AG04450 (cell line): Measurements from ENCODE around the gene TRIM15. TPM values are rescaled to one million over a fixed set of nuclear protein-coding genes. Genes with fewer than 3 reads are reported as not detected.
"Not testable (repeated sequence)": the region's sequence is repeated elsewhere in the genome, so short reads cannot be mapped to it uniquely, and the experiment has no call there.

ENCODE experiments used
- CTCF ChIA-PET: fragments of 300-600, 350-600 bp; formaldehyde crosslinking; extraction: SDS; loops from one replicate; lab custom pipeline; 2022; ENCODE audit warnings: antibody characterized with exemption, inconsistent platforms; lab: Charles Lee
- POLR2A ChIA-PET: fragments of 350-600 bp; formaldehyde crosslinking; extraction: SDS; loops from one replicate; lab custom pipeline; 2021; ENCODE audit warnings: antibody characterized with exemption, inconsistent platforms; lab: Yijun Ruan, JAX
- DNase-seq: peaks from one replicate; pipeline ENCODE4 v3.0.0-alpha.2; 2011; ENCODE audit warnings: low read depth, low spot score
- H3K27ac ChIP-seq: one replicate; pipeline ENCODE4 v1.5.1; 2012; ENCODE audit warnings: low read depth, low read length, control low read depth
- H3K27me3 ChIP-seq: one replicate; pipeline ENCODE4 v1.6.0; 2012; ENCODE audit warnings: low read length; ENCODE audit not compliant: control insufficient read depth, insufficient read depth
- H3K4me3 ChIP-seq: 2 replicates; pipeline ENCODE4 v1.5.1; 2011; ENCODE audit warnings: mild to moderate bottlenecking, low read depth, low read length, control low read depth
- H3K9me3 ChIP-seq: 2 replicates; pipeline ENCODE4 v1.5.1; 2012; ENCODE audit warnings: low read length; ENCODE audit not compliant: control insufficient read depth, insufficient read depth
- polyA plus RNA-seq: library from polyadenylated mRNA; depleted of rRNA; stranded (reverse); fragments of >200 nt; gene quantifications from 2 replicates; pipeline ENCODE4 v1.2.3, GENCODE V29; 2011
- TF ChIP-seq, protein P1 (sequence below): IDR thresholded peaks from 2 replicates; pipeline ENCODE4 v1.5.1; 2011; ENCODE audit warnings: low read depth, low read length, control low read depth, inconsistent platforms

Gene TRIM15
- polyA plus RNA-seq, 1 experiment = not detected

DNA sequence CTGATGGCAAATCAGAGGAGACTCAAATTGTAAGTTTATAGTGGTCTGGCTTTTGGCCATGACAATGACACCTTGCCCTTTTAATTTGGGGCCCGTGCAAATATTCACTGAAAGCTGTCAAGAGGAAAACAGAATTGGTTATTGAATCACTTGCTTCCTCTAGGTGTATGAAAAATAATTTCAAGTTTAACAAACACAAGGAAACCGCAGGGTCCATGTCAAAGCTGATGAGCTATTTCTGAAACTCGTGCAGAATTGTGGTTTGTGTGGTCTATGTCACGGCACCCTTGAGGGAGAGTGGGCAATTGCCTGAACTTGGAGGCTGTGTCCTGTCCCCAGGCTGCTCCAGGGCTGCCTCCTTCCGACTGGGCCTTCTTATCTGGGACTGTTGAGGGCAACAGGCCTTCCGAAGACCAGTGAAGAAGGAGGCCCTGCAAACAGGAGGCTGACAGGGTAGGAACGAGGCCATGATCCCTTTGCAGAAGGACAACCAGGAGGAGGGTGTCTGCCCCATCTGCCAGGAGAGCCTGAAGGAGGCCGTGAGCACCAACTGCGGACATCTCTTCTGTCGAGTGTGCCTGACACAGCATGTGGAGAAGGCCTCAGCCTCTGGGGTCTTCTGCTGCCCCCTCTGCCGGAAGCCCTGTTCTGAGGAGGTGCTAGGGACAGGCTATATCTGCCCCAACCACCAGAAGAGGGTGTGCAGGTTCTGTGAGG, 26.6 kb upstream of the TRIM15 start:
- ChIA-PET CTCF (no interaction called here), POLR2A (no interaction called here)
- Histone ChIP-seq H3K9me3 (no peaks in the 10 kb centered on the region), H3K27ac (no peak overlapping the region), H3K27me3 (peaks cover 24% of the 10 kb centered on the region), H3K4me3 (no peak overlapping the region)
- no peak for DNase-seq
- TF ChIP-seq, protein P1, sequence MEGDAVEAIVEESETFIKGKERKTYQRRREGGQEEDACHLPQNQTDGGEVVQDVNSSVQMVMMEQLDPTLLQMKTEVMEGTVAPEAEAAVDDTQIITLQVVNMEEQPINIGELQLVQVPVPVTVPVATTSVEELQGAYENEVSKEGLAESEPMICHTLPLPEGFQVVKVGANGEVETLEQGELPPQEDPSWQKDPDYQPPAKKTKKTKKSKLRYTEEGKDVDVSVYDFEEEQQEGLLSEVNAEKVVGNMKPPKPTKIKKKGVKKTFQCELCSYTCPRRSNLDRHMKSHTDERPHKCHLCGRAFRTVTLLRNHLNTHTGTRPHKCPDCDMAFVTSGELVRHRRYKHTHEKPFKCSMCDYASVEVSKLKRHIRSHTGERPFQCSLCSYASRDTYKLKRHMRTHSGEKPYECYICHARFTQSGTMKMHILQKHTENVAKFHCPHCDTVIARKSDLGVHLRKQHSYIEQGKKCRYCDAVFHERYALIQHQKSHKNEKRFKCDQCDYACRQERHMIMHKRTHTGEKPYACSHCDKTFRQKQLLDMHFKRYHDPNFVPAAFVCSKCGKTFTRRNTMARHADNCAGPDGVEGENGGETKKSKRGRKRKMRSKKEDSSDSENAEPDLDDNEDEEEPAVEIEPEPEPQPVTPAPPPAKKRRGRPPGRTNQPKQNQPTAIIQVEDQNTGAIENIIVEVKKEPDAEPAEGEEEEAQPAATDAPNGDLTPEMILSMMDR = no peak

GRCh38 chr6:30140240-30140639, 23.1 kb upstream of the TRIM15 start:
- DNase-seq, H3K4me3 ChIP-seq, H3K27ac ChIP-seq, POLR2A ChIA-PET, H3K9me3 ChIP-seq: not testable (repeated sequence)
- H3K27me3 ChIP-seq = peaks cover 21% of the 10 kb centered on the region
- CTCF ChIA-PET = interaction anchor here (4.6 kb wide), 1 partner anchor 9 kb away, joined by 40 read pairs; no protein-coding TSS in a partner anchor

- POLR2A ChIA-PET = no interaction called here
- CTCF ChIA-PET = interaction anchor here (1.5 to 4.6 kb wide), 2 partner anchors 11 to 77 kb away, joined by 3 to 40 read pairs; no protein-coding TSS in a partner anchor
- TF ChIP-seq, protein P1 = no peak
Measured at GRCh38 chr6:30142665-30143064, 20.7 kb upstream of the TRIM15 start.

GRCh38 chr6:30143780-30144179, 19.6 kb upstream of the TRIM15 start:
- no peak overlapping the region for H3K4me3 ChIP-seq
- ChIA-PET POLR2A (no interaction called here), CTCF (interaction anchor here (1.5 to 4.6 kb wide), 2 partner anchors 13 to 75 kb away, joined by 3 to 40 read pairs; no protein-coding TSS in a partner anchor)
- no peak overlapping the region for H3K27ac ChIP-seq
- no peaks in the 10 kb centered on the region for H3K9me3 ChIP-seq
- H3K27me3 ChIP-seq = peaks cover 20% of the 10 kb centered on the region
- TF ChIP-seq, protein P1 = no peak
- no peak for DNase-seq

More at GRCh38 chr6:30142665-30143064, 20.7 kb upstream of the TRIM15 start:
- H3K9me3 ChIP-seq = no peaks in the 10 kb centered on the region
- no peak overlapping the region for H3K4me3 ChIP-seq
- no peak for DNase-seq
- H3K27ac ChIP-seq = no peak overlapping the region
- H3K27me3 ChIP-seq = peaks cover 20% of the 10 kb centered on the region

DNA sequence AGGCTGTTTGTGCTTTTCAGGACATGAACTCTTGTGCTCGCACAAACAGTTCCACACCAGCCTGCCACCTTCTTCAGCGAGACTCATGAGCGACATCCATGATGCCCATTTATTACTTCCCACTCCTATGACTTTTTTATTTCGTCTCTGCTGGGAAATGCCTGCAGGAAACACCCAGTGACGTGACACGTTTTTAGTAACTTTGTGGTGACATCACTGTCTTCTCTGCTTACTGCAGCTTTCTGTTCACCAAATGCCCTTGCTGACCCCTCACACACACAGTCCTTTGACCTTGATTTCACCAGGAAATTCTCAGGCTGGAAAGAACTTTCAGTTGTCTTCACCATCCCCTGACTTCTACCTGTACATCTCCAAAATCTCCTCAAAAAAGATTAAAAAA, 18.5 kb upstream of the TRIM15 start:
- Histone ChIP-seq H3K27me3 (peaks cover 20% of the 10 kb centered on the region), H3K27ac (no peak overlapping the region), H3K4me3 (no peak overlapping the region), H3K9me3 (no peaks in the 10 kb centered on the region)
- ChIA-PET POLR2A (no interaction called here), CTCF (interaction anchor here (4.6 kb wide), 1 partner anchor 14 kb away, joined by 40 read pairs; no protein-coding TSS in a partner anchor)
- TF ChIP-seq, protein P1 = no peak
- DNase-seq = no peak
